Daoy (cell line): Measurements from ENCODE around the gene OSBP. TPM values are rescaled to one million over a fixed set of nuclear protein-coding genes. Genes with fewer than 3 reads are reported as not detected.
A peak's percentile ranks its signal among the peaks of the same experiment; 100 is the strongest.

ENCODE experiments used
- DNase-seq: peaks from one replicate; pipeline ENCODE4 v3.0.0-alpha.2; 2015; ENCODE audit warnings: low read depth
- total RNA-seq: library from RNA; depleted of rRNA; stranded (reverse); fragments of >200 nt; shearing (Covaris generic); gene quantifications from 2 replicates; pipeline ENCODE4 v1.2.3, GENCODE V29; 2014

Gene OSBP
- total RNA-seq, 1 experiment from 2014 or later = 21.5 TPM

GRCh38 chr11:59602432-59602831 lies 13.1 kb downstream of the OSBP start:
- DNase-seq = no peak

- DNase-seq = no peak
Measured at GRCh38 chr11:59601788-59602187, 13.8 kb downstream of the OSBP start.

DNA sequence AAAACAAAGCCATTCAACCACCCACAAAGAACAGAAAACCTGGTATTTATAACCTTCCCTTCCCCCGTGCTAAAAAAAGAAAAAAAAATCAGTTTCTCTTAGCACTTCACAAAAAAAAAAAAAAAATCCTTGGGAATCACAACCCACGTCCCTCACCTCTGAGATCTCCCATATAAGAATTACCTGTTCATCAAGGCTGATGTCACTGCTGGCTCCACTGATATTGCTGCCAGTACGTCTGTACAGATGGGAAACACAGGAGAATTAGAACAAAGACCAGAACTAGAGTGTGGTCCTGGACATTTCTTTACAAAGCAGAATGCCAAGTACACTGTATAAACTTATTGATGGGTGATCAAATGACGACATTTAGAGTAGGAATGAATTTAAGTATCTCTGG lies 14.9 kb downstream of the OSBP start:
- DNase-seq = no peak

DNA sequence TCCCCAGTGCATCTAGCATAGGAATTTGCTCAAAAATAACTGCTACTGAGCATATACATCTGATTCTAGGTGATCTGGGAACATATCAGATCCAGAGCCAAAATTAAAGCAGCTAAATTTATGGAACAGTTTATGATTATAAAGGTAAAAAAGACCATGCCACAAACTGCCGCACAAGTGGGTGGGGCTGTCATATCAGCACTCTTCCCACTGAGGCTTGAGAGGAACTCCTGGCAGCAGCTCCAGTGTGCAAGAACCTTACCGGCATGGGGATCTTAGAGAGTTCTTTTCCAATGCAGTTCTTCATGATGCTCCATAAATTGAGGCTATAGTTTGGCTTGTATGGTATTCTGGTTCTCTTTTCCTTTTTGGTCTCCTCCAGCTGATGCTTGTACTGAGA lies 15.3 kb downstream of the OSBP start:
- DNase-seq = no peak

- no peak for DNase-seq
Measured at GRCh38 chr11:59598961-59599360, 16.6 kb downstream of the OSBP start.

DNA sequence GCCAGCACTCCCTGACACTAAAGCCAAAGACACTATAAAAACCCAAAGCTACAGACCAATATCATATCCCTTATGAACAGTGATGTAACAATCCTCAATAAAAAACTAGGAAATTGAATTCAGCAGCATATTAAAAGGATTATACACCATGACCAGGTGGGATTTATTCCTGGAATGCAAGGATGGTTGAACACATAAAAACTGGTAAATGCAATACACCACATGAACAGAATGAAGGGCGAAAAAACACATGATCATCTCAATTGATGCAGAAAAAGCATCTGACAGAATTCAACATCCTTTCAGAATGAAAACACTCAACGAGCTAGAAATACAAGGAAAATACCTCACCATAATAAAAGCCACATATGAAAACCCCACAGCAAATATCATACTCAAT lies 31.3 kb downstream of the OSBP start:
- DNase-seq = no peak

- DNase-seq = no peak
Measured at GRCh38 chr11:59582006-59582405, 33.6 kb downstream of the OSBP start.

- DNase-seq = no peak
Measured at GRCh38 chr11:59578369-59578768, 37.2 kb downstream of the OSBP start.

- no peak for DNase-seq
Measured at GRCh38 chr11:59575505-59575904, 40.1 kb downstream of the OSBP start.

- no peak for DNase-seq
Measured at GRCh38 chr11:59574932-59575502, 40.6 kb downstream of the OSBP start.

GRCh38 chr11:59574467-59574866 lies 41.1 kb downstream of the OSBP start:
- DNase-seq = no peak

GRCh38 chr11:59573216-59573615 lies 42.4 kb downstream of the OSBP start:
- no peak for DNase-seq

GRCh38 chr11:59572091-59572490 lies 43.5 kb downstream of the OSBP start:
- DNase-seq = no peak

GRCh38 chr11:59562292-59562691 lies 53.3 kb downstream of the OSBP start:
- DNase-seq = no peak

- peak; percentile 88 for DNase-seq
Measured at GRCh38 chr11:59560702-59561473, 54.7 kb downstream of the OSBP start.

- DNase-seq = peak; percentile 84
Measured at GRCh38 chr11:59560290-59560701, 55.3 kb downstream of the OSBP start.

- no peak for DNase-seq
Measured at GRCh38 chr11:59559886-59560285, 55.7 kb downstream of the OSBP start.

- DNase-seq = no peak
Measured at GRCh38 chr11:59558270-59558643, 57.3 kb downstream of the OSBP start.

- peak; percentile 40 for DNase-seq
Measured at GRCh38 chr11:59556917-59557348, 58.6 kb downstream of the OSBP start.

DNA sequence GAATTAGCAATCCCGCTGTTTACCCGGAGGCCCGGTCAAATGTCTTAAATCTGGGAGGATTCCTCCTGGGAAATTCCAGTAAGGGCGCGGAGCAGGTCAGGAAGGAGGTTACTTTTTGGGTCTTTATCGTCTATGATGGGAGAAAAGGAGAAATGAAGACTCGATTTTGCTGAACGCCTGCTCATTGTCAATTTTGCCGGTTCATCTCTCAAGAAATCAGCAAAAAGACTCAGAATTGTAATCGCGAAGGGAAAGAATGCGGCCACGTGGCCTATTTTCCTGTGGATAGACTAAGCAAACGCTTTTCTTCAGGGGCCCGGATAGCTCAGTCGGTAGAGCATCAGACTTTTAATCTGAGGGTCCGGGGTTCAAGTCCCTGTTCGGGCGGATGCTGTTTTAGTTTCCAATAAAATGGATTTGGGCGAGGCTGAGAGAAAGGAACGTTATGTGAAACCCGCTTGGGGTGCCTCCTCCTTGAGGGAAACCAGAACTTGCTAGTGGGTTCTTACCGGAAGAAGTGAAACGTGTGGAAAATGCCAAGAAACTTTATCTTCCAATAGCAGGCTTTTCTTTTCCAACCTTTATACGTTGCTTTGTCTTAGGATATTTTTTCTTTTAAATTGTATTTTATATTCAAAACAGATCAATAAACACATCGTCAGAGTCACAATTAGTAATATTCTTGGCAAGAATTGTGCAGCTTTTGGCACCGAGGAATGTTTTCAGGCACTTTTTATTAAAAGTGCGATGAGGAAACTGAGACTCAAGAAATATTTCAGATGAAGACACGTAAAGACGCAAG lies 59.3 kb downstream of the OSBP start:
- peak; percentile 87 for DNase-seq

GRCh38 chr11:59555601-59556114 lies 59.9 kb downstream of the OSBP start:
- no peak for DNase-seq

GRCh38 chr11:59553323-59553722 lies 62.3 kb downstream of the OSBP start:
- DNase-seq = no peak

- no peak for DNase-seq
Measured at GRCh38 chr11:59552844-59553243, 62.7 kb downstream of the OSBP start.
